MG63 (cell line): ENCODE results near the gene FAM13A. TPM values are rescaled to one million over a fixed set of nuclear protein-coding genes. Genes with fewer than 3 reads are reported as not detected.
"Not testable (repeated sequence)": the region's sequence is repeated elsewhere in the genome, so short reads cannot be mapped to it uniquely, and the experiment has no call there.

Experiments used
- DNase-seq: peaks from one replicate; pipeline ENCODE4 v3.0.0-alpha.2; 2020
- H3K27me3 ChIP-seq: fragments of 250-450 bp; sonication (Bioruptor Pico); 2 replicates; pipeline ENCODE4 v1.5.1; 2020; ENCODE audit warnings: mild to moderate bottlenecking, moderate library complexity
- H3K36me3 ChIP-seq: fragments of 250-450 bp; sonication (Bioruptor Pico); 2 replicates; pipeline ENCODE4 v1.5.1; 2020; ENCODE audit warnings: mild to moderate bottlenecking, moderate library complexity
- H3K4me3 ChIP-seq: fragments of 250-450 bp; sonication (Bioruptor Pico); 2 replicates; pipeline ENCODE4 v1.5.1; 2020; ENCODE audit warnings: mild to moderate bottlenecking, moderate library complexity
- H3K9me3 ChIP-seq: fragments of 250-450 bp; sonication (Bioruptor Pico); 2 replicates; pipeline ENCODE4 v1.5.1; 2020; ENCODE audit warnings: mild to moderate bottlenecking, moderate library complexity
- total RNA-seq: library from RNA; depleted of rRNA; stranded (reverse); fragments of >200 nt; shearing (Covaris generic); gene quantifications from 2 replicates; pipeline ENCODE4 v1.2.3, GENCODE V29; 2014; ENCODE audit warnings: low replicate concordance

FAM13A gene
- total RNA-seq, 1 experiment from 2014 or later, result 6.4 TPM

DNA sequence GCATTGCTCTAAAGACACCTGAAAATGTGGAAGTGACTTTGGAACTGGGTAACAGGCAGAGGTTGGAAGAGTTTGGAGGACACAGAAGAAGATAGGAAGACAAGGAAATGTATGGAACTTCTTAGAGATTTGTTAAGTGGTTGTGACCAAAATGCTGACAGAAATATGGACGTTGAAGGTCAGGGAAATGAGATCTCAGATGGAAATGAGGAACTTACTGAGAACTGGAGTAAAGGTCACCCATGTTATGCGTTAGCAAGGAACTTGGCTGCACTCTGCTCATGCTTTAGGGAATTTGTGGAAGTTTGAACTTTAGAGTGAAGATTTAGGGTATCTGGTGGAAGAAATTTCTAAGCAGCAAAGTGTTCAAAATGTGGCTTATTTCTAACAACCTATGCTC, 99.4 kb downstream of the FAM13A start:
- DNase-seq, result no peak
- Histone ChIP-seq H3K9me3 (no peaks in the 10 kb centered on the region), H3K27me3 (no peaks in the 10 kb centered on the region), H3K36me3 (no peaks in the 10 kb centered on the region), H3K4me3 (no peak overlapping the region)

- Histone ChIP-seq H3K27me3 (no peaks in the 10 kb centered on the region), H3K36me3 (no peaks in the 10 kb centered on the region), H3K4me3 (no peak overlapping the region), H3K9me3 (no peaks in the 10 kb centered on the region)
- DNase-seq, result no peak
Measured at GRCh38 chr4:88955580-88956380, 101.2 kb downstream of the FAM13A start.

- Histone ChIP-seq H3K4me3 (no peak overlapping the region), H3K9me3 (no peaks in the 10 kb centered on the region)
- DNase-seq, result no peak
Measured at GRCh38 chr4:88953400-88953799, 103.6 kb downstream of the FAM13A start.

DNA sequence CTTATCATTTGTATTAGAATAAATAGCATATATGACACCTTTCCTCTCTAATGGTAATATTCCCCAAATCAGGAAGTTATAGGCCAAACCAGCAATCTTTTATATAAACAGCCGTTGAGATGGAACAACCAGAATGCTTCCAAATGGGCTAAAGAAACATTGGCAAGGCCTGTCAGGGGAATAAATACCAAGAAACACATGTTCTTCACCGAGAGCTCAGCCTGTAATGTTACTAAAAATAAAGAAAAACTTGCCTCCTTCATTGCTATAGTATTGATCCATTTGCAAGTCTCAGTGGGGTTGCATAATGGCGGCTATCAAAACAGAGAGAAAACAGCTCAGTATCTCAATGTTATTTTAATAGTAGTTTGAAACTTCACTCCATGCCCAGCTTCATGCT, 104.9 kb downstream of the FAM13A start:
- no peaks in the 10 kb centered on the region for H3K9me3 ChIP-seq
- DNase-seq, result no peak
- no peaks in the 10 kb centered on the region for H3K36me3 ChIP-seq
- H3K4me3 ChIP-seq, result no peak overlapping the region
- no peaks in the 10 kb centered on the region for H3K27me3 ChIP-seq

More at GRCh38 chr4:88953400-88953799, 103.6 kb downstream of the FAM13A start:
- H3K36me3 ChIP-seq, result no peaks in the 10 kb centered on the region
- no peaks in the 10 kb centered on the region for H3K27me3 ChIP-seq

DNA sequence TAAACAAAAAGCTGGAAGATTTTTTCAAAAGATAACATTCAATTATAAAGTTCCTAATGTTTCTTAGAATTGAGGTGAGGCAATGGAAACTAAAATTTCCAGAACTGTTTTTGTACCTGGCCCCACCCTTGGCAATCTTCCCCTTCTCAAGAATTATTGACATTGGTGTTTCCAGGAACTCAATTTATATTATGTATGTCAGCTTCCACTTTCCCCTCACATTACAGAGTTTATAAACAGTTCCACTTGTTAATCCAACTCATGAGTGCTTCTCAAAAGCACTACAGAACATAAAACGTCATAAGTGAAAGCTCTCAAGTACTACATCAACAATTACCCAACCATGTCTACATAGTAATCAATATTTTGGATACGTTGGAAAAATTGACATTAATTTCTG, 107.4 kb downstream of the FAM13A start:
- no peak overlapping the region for H3K4me3 ChIP-seq
- no peak for DNase-seq
- H3K27me3 ChIP-seq, result no peaks in the 10 kb centered on the region

GRCh38 chr4:88940506-88940905, 116.5 kb downstream of the FAM13A start:
- Histone ChIP-seq H3K27me3 (no peaks in the 10 kb centered on the region), H3K9me3 (no peaks in the 10 kb centered on the region), H3K36me3 (no peaks in the 10 kb centered on the region), H3K4me3 (no peak overlapping the region)
- DNase-seq, result no peak

More for the DNA sequence above, 107.4 kb downstream of the FAM13A start:
- Histone ChIP-seq H3K36me3 (no peaks in the 10 kb centered on the region), H3K9me3 (no peaks in the 10 kb centered on the region)

- Histone ChIP-seq H3K27me3 (no peaks in the 10 kb centered on the region), H3K9me3 (no peaks in the 10 kb centered on the region), H3K4me3 (no peak overlapping the region), H3K36me3 (no peaks in the 10 kb centered on the region)
- peak; percentile 4 for DNase-seq
Measured at GRCh38 chr4:88939697-88940096, 117.3 kb downstream of the FAM13A start.

GRCh38 chr4:88938138-88938537, 118.8 kb downstream of the FAM13A start:
- peak; percentile 2 for DNase-seq
- no peaks in the 10 kb centered on the region for H3K36me3 ChIP-seq
- no peaks in the 10 kb centered on the region for H3K9me3 ChIP-seq
- H3K27me3 ChIP-seq, result no peaks in the 10 kb centered on the region
- no peak overlapping the region for H3K4me3 ChIP-seq

- no peak for DNase-seq
- H3K9me3 ChIP-seq, result no peaks in the 10 kb centered on the region
- no peak overlapping the region for H3K4me3 ChIP-seq
- no peaks in the 10 kb centered on the region for H3K27me3 ChIP-seq
- no peaks in the 10 kb centered on the region for H3K36me3 ChIP-seq
Measured at GRCh38 chr4:88937081-88937480, 119.9 kb downstream of the FAM13A start.

- no peaks in the 10 kb centered on the region for H3K9me3 ChIP-seq
- no peak overlapping the region for H3K4me3 ChIP-seq
- H3K36me3 ChIP-seq, result no peaks in the 10 kb centered on the region
- no peak for DNase-seq
- no peaks in the 10 kb centered on the region for H3K27me3 ChIP-seq
Measured at GRCh38 chr4:88933414-88934160, 123.4 kb downstream of the FAM13A start.

GRCh38 chr4:88928852-88929251, 128.1 kb downstream of the FAM13A start:
- H3K27me3 ChIP-seq, result no peaks in the 10 kb centered on the region
- H3K4me3 ChIP-seq, result no peak overlapping the region
- no peaks in the 10 kb centered on the region for H3K36me3 ChIP-seq
- DNase-seq, result no peak
- H3K9me3 ChIP-seq, result no peaks in the 10 kb centered on the region

DNA sequence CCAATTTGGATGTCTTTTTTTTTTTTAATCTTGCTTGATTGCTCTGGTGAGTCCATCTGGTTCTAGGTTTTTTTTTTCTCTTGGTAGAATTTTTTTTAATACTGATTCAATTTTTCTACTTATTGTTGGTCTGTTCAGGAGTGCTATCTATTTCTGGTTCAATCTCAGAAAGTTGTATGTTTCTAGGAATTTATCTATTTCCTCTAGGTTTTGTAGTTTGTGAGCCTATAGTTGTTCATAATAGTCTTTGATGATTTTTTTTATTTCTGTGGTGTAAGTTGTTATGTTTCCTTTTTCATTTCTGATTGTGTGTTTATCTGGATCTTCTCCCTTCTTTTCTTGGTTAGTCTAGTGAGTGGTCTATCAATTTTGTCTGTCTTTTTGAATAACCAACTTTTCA, 129.6 kb downstream of the FAM13A start:
- H3K36me3 ChIP-seq, result no peaks in the 10 kb centered on the region
- no peaks in the 10 kb centered on the region for H3K9me3 ChIP-seq
- no peak overlapping the region for H3K4me3 ChIP-seq
- no peak for DNase-seq
- no peaks in the 10 kb centered on the region for H3K27me3 ChIP-seq

- DNase-seq, result no peak
- no peaks in the 10 kb centered on the region for H3K9me3 ChIP-seq
- no peaks in the 10 kb centered on the region for H3K36me3 ChIP-seq
- H3K4me3 ChIP-seq, result no peak overlapping the region
- no peaks in the 10 kb centered on the region for H3K27me3 ChIP-seq
Measured at GRCh38 chr4:88919056-88919455, 137.9 kb downstream of the FAM13A start.

DNA sequence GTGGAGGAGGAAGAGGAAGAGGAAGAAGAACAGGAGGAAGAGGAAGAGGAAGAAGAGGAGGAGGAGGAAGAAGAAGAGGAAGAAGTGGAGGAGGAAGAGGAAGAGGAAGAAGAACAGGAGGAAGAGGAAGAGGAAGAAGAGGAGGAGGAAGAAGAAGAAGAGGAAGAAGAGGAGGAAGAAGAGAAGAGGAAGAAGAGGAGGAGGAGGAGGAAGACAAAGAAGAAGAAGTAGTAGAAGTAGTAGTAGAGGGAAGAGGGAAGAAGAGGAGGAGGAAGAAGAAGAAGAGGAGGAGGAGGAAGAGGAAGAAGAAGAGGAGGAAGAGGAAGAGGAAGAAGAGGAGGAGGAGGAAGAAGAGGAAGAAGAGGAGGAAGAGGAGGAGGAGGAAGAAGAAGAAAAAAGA, 143.8 kb downstream of the FAM13A start:
- not testable (repeated sequence) for H3K4me3 ChIP-seq

DNA sequence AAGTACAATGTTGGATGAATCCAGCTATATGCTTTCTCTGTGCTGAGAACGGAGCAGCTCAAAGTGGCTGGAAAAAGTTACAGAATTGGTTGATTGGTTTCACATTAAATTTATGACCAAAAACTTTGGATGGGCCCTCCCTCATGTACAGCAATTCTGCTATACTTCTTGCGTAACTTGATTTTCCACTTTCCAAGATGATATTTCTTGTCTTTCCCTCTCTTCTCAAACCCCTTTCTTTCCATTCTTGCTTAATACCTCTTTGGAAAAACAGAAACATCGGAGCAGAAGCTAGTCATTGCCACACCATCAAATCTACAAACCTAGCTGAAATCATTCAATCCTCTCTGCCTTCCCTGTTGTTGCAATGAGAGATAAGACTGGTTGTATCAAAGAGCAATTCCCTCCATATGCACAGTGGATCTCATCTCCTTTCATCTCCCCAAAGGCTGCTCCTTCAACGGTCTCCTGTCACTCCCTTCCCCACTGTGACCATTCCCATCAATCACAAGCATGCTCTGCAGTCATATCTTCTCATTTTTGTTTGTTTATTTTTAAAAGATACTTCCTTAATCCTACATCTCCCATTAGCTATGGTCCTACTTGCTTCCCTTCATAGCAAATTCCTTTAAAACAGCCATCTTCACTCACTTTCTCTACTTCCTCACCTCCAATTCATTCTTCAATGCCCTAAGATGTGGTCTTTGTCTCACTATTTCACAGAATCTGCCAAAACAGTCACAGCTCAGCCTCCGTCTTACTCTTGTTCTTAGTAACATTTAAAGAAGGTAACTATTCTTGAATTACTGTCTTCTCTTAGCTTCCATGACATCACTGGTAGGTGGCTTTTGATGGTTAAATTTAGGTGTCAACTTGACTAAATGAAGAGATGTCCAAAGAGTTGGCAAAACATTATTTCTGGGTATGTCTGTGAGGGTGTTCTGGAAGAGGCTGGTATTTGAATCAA, 145.5 kb downstream of the FAM13A start:
- DNase-seq, result no peak
- no peaks in the 10 kb centered on the region for H3K9me3 ChIP-seq
- H3K4me3 ChIP-seq, result no peak overlapping the region
- no peaks in the 10 kb centered on the region for H3K36me3 ChIP-seq
- no peaks in the 10 kb centered on the region for H3K27me3 ChIP-seq

More for the DNA sequence above, 143.8 kb downstream of the FAM13A start:
- H3K36me3 ChIP-seq, H3K27me3 ChIP-seq, DNase-seq, H3K9me3 ChIP-seq: not testable (repeated sequence)

DNA sequence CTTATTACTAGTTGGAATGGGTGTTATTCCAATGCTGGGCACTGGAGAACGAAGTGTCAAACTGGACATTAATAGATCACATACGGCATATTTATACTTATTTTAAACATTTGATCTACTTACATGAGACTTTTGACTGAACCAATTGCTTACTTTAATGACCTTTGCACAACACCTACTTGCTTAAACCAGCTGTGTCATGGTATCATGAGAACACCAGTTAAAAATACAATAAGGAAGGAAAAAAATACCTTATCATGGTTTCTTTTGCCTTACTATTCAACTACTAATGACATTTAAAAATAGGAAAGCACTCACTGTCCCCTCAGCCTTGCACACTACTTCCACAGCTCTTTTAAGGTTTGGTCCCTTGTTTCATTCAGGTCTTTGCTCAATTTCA, 146.9 kb downstream of the FAM13A start:
- Histone ChIP-seq H3K36me3 (no peaks in the 10 kb centered on the region), H3K27me3 (no peaks in the 10 kb centered on the region), H3K4me3 (no peak overlapping the region), H3K9me3 (no peaks in the 10 kb centered on the region)
- no peak for DNase-seq

GRCh38 chr4:88908521-88908920, 148.5 kb downstream of the FAM13A start:
- Histone ChIP-seq H3K36me3 (no peaks in the 10 kb centered on the region), H3K4me3 (no peak overlapping the region), H3K9me3 (no peaks in the 10 kb centered on the region), H3K27me3 (no peaks in the 10 kb centered on the region)
- DNase-seq, result no peak
